HG02678 (cell line): Measurements from ENCODE around the gene F5.
"Not testable (repeated sequence)": the region's sequence is repeated elsewhere in the genome, so short reads cannot be mapped to it uniquely, and the experiment has no call there.

ENCODE experiments used
- ATAC-seq: cut with Tn5 transposase; IDR thresholded peaks from one replicate; pipeline ENCODE4 v1.9.1; 2021; ENCODE audit warnings: mild to moderate bottlenecking, moderate library complexity; ENCODE audit not compliant: unreplicated experiment

The F5 gene

GRCh38 chr1:169546087-169546995 lies 39.9 kb downstream of the F5 start:
- ATAC-seq = peak; percentile 78

- ATAC-seq = no peak
Measured at GRCh38 chr1:169545472-169545871, 40.8 kb downstream of the F5 start.

GRCh38 chr1:169538998-169539871 lies 47.0 kb downstream of the F5 start:
- ATAC-seq = no peak

- ATAC-seq = no peak
Measured at GRCh38 chr1:169534653-169535052, 51.6 kb downstream of the F5 start.

- not testable (repeated sequence) for ATAC-seq
Measured at GRCh38 chr1:169533528-169534190, 52.6 kb downstream of the F5 start.

DNA sequence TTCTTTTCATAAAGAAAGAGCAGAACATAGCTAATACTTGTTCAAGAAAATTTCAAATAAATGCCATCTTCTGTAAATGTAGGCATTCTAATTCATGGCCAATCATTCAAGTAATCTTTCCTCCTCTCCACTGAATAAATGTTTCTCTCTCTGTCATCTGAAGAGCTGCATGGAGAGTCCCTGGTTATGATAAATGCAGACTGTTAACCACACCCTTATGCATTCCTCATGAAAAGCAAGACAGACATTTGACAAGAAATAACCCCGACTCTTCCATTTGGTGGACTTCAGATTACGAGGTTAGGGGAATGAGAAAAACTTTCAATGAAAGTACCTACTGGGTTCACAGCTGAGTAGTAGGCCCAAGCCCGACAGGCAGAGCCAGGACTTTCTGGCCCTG lies 55.8 kb downstream of the F5 start:
- ATAC-seq = no peak

GRCh38 chr1:169529068-169529642 lies 57.1 kb downstream of the F5 start:
- no peak for ATAC-seq

DNA sequence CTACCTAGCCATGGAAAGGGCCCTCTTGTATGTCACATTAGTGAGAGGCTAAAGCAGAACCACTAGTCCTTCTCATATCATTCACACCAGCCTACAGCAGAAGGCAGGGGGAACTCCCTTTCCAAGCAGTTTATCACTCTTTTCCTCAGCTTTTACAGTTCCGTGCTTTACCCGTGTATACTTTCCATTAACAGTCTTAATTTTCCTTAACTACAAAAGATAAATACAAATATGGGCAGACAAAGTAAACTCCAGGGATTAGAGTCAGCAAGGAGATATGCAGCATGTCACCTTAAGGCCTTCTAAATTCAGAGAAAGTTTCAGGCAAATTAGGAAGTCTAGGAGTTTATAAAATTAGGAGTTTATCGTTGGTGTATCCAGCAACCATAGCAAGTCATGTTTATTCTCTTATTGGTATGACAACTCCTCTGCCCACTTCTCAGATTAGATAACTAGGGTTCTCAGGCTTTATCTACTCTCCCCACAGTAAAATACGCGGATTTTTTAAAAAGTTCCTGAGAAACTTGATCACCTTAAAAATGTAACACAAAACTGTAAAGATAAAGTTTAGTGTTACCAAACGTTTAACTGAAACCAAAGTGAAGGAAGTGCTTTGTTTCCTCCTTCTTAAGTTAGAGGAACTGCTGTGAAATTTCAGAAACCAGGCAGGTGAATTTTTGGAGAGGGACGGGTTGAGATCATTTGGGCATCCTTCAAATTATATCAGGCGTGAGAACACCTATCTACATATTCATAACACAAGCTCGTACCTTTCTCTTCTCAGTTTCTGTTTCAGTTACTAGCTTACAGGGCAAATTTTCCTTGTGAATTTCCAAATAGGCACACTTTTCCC lies 57.8 kb downstream of the F5 start:
- ATAC-seq = no peak

DNA sequence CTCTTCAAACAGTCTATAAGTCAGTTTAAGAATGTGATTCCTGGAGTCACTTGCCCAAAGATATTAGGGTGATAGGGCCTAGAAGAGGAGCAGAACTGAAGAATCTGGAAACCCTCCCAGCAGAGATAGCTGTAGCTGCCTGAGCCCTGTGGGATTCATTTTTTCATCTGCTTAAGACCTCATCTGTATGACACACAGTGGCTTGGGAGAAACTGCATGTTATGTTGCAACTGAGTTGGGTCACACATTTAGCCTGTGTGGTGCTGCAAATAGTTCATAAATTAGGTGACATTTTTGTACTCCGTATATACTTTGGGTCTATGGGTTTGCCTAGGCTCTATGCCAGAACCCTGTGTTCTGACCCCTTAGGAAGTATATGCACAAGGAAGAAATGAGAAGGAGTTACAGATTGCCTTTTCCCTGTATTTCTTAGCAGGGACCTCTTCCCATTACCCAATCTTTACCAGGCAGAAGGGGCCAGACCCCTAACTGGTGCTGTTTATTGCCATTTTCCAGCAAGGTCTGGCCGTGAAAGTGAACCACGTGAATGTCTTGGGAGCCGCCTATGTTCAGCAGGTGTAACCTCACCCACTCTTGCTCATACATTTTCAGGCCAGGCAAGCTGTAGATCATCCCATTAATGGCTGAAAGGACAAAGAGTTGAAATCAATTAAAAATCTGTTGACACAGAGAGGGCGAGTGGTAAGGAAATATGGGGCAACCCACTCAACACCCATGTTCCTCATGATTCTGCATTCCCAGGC lies 58.6 kb downstream of the F5 start:
- ATAC-seq = no peak

DNA sequence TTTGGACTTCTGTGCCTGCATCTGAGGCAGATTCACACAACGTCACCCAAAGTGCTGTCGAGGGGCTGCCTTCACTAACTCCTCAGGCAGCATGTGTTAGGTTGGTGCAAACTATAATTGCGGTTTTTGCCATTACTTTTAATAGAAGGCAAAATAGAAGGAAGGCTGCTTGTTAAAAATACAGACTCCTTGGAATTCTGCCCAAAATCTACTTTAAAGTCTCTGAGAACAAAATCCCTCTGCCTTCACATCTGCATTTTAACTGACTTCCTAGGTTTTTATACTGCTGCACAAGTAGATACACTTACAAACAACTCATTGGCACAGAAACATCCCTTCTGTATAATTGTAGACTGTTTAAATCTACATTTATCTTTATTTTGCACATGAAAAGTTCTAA lies 59.3 kb downstream of the F5 start:
- ATAC-seq = no peak

- ATAC-seq = no peak
Measured at GRCh38 chr1:169526120-169526832, 60.0 kb downstream of the F5 start.

GRCh38 chr1:169525391-169525790 lies 60.9 kb downstream of the F5 start:
- ATAC-seq = no peak

GRCh38 chr1:169523904-169524303 lies 62.4 kb downstream of the F5 start:
- ATAC-seq = no peak

GRCh38 chr1:169521226-169521625 lies 65.1 kb downstream of the F5 start:
- no peak for ATAC-seq

GRCh38 chr1:169517558-169518186 lies 68.6 kb downstream of the F5 start:
- ATAC-seq = no peak

- ATAC-seq = no peak
Measured at GRCh38 chr1:169515641-169516040, 70.6 kb downstream of the F5 start.

GRCh38 chr1:169514566-169515270 lies 71.6 kb downstream of the F5 start:
- ATAC-seq = no peak

GRCh38 chr1:169513208-169513607 lies 73.1 kb downstream of the F5 start:
- no peak for ATAC-seq
